Measurements from ENCODE around the gene ZNF682.
"Not testable (repeated sequence)": the region's sequence is repeated elsewhere in the genome, so short reads cannot be mapped to it uniquely, and the experiment has no call there.

The ZNF682 gene

DNA sequence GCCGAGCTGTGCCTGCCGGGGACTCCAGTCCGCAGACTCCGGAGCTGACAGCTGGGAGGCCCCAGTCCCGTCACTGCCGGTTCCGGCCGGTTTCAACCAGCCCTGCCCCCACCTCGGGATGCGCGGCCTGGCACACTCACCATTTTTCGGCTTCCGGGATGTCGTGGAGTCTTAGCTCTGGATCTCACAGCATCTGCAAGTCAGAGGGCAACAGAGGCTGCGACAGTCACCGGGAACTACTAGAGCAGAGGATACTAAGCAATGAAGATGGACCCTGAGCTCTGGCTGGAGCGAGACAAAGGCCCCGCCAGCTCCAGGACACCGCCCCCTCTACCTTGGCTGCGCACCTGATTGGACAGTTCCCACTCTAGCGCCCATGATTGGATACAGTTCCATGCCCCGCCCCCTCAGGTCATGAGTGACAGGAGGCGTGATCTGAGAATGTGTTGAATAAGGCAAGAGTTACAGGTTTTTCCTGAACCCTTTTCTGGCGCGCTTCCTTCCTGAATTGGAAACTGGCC lies at the start of gene ZNF682:
ZNF682 (minus strand) TSS at position 303 of the 521 bp plus-strand sequence; CDS start at position 143, 160 bp downstream.
- DNase-seq: peak; percentile 81

- DNase-seq: not testable (repeated sequence)
These were observed 43.6 kb upstream of the ZNF682 start for GRCh38 chr19:20082876-20083275.

GRCh38 chr19:20082232-20082833 lies 43.0 kb upstream of the ZNF682 start:
- DNase-seq: not testable (repeated sequence)

GRCh38 chr19:20080656-20081055 lies 41.4 kb upstream of the ZNF682 start:
- DNase-seq: no peak

DNA sequence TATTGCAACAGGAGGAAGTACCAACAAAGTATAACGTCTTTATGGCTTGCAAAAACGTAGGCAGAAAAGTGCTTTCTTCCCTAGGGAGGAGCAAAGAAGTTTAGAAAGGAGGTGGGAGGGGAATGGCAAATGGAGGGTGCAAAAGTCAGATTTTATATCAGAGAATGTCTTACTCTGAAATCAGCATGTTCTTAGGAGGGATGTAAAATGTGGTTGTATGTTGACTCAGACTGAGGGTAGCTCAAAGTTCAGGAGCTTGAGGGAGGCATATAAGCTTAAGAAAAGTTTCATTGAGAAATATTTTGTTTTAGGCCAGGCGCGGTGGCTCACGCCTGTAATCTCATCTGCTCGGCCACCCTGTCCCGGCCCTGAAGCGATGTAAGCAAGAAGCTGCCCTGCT lies 40.2 kb upstream of the ZNF682 start:
- DNase-seq: no peak

DNA sequence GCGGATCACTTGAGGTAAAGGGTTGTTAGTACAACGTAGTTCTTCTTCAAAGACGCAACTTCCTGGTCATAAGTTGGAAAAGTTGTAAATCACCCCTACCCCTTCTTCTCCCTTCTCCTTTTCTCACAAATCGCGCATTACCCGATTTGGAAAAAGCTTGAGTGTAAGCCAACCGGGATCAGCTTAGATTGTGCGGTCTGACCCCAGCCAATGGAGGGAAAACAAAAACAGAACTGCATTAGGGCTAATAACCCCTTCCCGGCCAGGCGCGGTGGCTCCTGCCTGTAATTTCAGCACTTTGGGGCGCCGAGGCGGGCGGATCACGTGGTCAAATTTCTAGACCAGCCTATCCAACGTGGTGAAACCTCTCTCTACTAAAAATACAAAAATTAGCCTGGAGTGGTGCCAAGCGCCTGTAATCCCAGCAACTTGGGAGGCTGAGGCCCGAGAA lies 39.3 kb upstream of the ZNF682 start:
- no peak for DNase-seq

- DNase-seq: no peak
These were observed 38.6 kb upstream of the ZNF682 start, which contains the start of gene ZNF90 for GRCh38 chr19:20077791-20078463. ZNF90 (plus strand) TSS chr19:20078000; CDS start chr19:20078133, 133 bp downstream.

DNA sequence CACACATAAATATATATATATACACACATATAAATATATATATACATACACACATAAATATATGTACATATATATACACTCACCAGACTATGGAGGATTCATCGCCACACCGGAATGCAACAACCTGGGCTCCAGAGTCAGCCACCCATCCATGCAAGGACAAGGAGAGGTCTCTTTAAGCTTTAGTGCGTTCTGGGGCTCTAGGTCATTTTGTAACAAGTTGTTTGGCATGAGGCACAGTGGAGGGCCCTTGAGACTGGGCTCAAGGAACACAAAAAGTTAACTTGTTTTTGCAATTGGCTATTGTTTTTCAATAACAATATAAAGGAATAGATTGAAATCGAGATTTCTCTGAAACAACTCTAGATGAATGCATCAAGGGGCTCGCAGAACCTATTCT lies 33.6 kb upstream of the ZNF682 start:
- no peak for DNase-seq

GRCh38 chr19:20070691-20071090 lies 31.4 kb upstream of the ZNF682 start:
- no peak for DNase-seq

- not testable (repeated sequence) for DNase-seq
These were observed 29.3 kb upstream of the ZNF682 start for GRCh38 chr19:20068559-20068958.

DNA sequence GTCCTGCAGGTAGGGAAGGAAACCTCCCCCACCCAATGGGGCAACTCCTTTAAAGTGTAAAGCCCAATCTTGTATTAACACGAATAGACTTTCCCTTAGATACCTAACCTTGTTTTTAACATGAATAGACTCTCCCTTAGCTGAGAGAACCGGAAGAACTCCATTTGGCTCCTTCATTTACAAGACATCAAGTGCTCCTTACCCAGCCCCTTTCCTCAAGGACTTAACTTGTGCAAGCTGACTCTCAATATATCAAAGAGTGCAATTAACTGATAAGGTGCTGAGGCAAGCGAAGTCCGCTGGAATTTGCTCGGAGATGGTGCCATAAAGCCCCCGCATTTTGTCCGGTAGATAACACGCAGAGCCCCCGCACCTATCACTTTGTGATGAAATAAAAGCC lies 28.6 kb upstream of the ZNF682 start:
- no peak for DNase-seq

GRCh38 chr19:20066861-20067260 lies 27.6 kb upstream of the ZNF682 start:
- no peak for DNase-seq

DNA sequence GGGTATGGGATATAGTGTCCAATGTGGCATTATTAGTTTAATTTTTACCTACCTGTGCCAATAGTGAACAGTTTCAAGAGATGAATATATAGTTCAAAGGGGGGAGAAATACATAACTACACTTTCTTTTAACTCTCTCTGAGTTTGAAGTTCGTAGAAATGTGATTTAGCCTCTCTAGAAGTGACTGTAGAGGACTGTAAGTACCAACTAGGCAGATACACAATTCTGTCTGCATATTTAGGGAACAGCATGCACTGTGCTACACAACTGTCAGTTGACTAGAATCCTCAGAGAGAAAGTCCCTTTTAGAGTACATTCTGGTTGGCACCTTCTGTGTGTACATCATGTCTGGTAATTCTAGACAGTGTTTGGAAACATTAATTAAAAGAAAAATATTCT lies 21.0 kb upstream of the ZNF682 start:
- DNase-seq: no peak

- not testable (repeated sequence) for DNase-seq
These were observed 19.4 kb upstream of the ZNF682 start for GRCh38 chr19:20058738-20059137.

DNA sequence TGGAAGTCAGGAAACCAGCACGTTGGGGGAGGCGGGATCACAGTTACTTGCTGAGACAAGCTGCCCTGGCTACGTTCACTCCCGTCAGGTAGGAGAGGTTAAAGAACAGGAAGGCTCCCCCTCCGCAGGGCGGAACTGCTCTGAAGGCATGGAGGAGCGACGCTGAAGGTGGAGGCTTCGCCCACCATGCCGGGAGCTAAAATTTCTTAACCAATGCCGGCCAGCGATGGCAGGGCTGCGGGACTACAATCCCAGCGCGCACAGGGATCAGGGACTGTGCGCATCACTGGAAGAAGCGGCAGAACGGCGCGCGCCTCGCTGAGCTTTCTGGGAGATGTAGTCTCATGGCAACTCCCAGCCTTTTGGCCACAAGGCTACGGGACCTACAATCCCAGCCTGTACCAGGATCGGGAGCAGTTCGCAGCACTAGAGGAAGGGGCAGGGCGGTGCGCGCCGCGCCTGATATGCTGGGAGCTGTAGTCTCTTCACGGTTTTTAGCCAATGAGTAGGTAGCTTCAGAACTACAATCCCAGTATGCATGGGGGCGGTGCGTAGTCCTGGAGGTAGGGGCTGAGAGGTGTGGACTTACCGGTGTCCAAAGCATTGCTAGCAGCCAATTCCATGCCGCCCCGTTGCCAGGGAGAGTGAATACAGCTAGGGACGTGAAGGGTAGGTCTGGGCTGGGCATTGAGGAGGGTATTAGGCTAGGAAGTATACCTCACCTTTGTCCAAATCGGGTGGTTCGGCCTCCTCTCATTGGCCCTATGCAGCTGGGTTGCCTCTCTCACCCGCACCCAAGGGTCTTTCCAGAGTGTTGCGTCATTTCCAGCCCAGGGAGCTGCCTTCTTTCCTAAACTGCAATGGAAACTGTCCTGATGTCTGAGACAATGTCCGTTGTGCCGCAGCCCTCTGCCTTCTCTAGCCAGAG lies 12.8 kb upstream of the ZNF682 start:
- DNase-seq: peak; percentile 55

GRCh38 chr19:20045742-20046141 lies 6.4 kb upstream of the ZNF682 start:
- DNase-seq: not testable (repeated sequence)

GRCh38 chr19:20044663-20045062 lies 5.4 kb upstream of the ZNF682 start:
- DNase-seq: no peak

DNA sequence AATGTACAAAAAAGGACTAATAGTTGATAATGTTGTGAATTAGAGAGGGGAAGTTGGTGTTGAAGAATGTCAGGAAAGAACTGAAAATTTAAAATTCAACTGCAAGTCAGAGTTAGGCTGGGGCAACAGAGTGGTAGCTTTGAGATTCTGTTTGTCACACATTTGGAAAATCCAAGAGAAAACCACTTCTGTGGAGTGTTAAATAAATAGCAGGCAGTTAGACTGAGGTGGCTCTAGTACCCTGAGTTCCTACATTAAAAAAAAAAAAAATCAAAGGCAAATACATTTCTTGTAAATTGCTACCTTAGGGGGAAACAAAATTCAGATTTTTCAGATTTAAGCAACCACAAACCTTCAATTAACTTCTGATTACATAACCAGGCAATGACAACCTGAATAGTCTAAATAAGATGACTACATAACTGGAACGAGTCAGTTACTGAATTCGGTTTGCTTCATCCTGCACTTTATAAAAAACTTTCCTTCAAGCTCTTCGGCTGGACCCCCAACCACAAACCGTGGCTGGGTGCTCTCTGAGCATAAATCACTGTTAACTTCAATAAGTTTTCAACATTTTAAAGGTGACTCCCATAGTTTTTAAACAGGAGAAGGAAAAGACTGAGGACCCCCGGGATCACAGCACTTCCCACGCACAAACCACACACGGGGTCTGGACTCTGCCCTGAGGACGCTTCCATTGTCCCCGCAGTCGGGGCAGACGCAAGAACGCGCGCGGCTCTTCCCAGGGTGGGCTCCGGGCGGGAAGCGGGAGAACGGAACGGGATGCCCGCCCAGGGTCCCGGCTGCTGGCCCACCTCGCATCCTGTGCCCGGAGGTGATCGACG lies 725 bp downstream of the ZNF682 start:
- DNase-seq: no peak

DNA sequence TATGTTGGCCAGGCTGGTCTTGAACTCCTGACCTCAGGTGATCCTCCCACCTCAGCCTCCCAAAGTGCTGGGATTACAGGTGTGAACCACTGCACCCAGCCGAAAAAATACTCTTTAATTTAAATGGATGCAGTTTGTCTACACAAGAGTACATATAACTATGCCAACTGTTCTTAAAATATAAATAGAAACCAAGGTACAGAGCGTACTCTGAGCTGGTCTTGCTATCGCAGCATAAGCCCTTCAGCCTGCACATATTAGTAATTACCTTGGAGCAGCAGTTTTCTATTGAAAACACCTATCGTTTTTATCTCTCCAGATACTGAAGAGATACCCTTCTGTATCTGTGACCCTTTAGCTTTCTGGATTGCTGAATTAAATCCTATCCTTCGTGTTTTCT lies 3.4 kb downstream of the ZNF682 start:
- no peak for DNase-seq

GRCh38 chr19:20028611-20029010 lies 10.7 kb downstream of the ZNF682 start:
- DNase-seq: no peak

DNA sequence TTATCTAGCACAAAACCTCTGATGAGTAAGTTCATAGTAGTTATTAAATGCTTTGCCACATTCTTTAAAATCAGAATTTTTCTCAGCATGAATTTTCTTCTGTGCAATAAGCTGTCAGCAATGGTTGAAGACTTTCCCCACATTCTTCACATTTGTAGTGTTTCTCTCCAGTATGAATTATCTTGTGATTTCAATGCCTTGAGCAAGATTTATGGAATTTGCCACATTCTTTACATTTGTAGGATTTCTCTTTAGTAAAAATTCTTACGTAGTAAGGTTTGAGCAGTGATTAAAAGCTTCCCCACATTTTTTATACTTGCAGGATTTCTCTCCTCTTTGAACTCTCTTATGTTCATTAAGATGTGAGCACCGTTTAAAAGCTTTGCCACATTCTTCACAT lies 33.6 kb downstream of the ZNF682 start:
- no peak for DNase-seq

GRCh38 chr19:19997656-19998268 lies 41.5 kb downstream of the ZNF682 start:
- DNase-seq: no peak

Data from NCI-H2107 (cell line).